H1 (cell line): Measurements from ENCODE around the gene P4HA3. TPM values are rescaled to one million over a fixed set of nuclear protein-coding genes. Genes with fewer than 3 reads are reported as not detected.

Experiments used
- CTCF ChIP-seq, 3 experiments: IDR thresholded peaks; 1 replicate in 2 of 3; 2 replicates in 1 of 3; pipeline versions ENCODE4 v1.5.1 to v1.6.1; 2011; ENCODE audit warnings: low read length in 3 of 3, mild to moderate bottlenecking in 3 of 3, inconsistent platforms in 2 of 3, low read depth in 1 of 3, moderate library complexity in 1 of 3; ENCODE audit not compliant: insufficient read depth in 1 of 3; ENCODE audit errors: control extremely low read depth in 1 of 3
- NANOG ChIP-seq: IDR thresholded peaks from 2 replicates; pipeline ENCODE4 v1.6.1; 2011; ENCODE audit warnings: low read length, low read depth, mild to moderate bottlenecking, inconsistent platforms; ENCODE audit not compliant: insufficient read depth, poor library complexity, severe bottlenecking
- SIN3A ChIP-seq, 2 experiments: IDR thresholded peaks in 1 of 2; conservative IDR thresholded peaks in 1 of 2; 2 replicates each; pipeline ENCODE4 v1.6.1; 2011 to 2012; ENCODE audit warnings: low read length in 2 of 2, improper control_type of control experiment in 1 of 2, low read depth in 1 of 2, mild to moderate bottlenecking in 1 of 2
- SP1 ChIP-seq: IDR thresholded peaks from 2 replicates; pipeline ENCODE4 v1.6.1; 2011; ENCODE audit warnings: low read depth, low read length
- SP2 ChIP-seq: IDR thresholded peaks from 2 replicates; pipeline ENCODE4 v1.6.1; 2012; ENCODE audit warnings: mild to moderate bottlenecking, low read length, inconsistent platforms
- TAF1 ChIP-seq: IDR thresholded peaks from 2 replicates; pipeline ENCODE4 v1.6.1; 2011; ENCODE audit warnings: mild to moderate bottlenecking, low read depth, low read length
- YY1 ChIP-seq: IDR thresholded peaks from 2 replicates; pipeline ENCODE4 v1.6.1; 2011; ENCODE audit warnings: low read depth, mild to moderate bottlenecking, low read length
- polyA plus RNA-seq, 7 experiments: library from polyadenylated mRNA; depleted of rRNA in 3 of 7; stranded (reverse) in 5 of 7; unstranded in 2 of 7; fragments of >200 nt in 5 of 7; fragments of 200-250 nt in 2 of 7; gene quantifications; 1 replicate in 5 of 7; 2 replicates in 1 of 7; 4 replicates in 1 of 7; pipeline versions ENCODE4 v1.2.1 to v1.2.3, GENCODE V29; 2011 to 2013; ENCODE audit warnings: missing spikeins in 2 of 7, mixed read lengths in 2 of 7
- total RNA-seq: library from RNA; stranded (reverse); fragmentation: NEBNext Ultra II Directional; extraction: Animal tissue kit (Norgen Biotek cat#: 25700); gene quantifications from 2 replicates; pipeline ENCODE4 v1.2.1, GENCODE V29; 2021

The P4HA3 gene
- total and polyA plus RNA-seq, 2 of the 8 experiments (the other 6 are each of a cell fraction or from before 2014, with no cell fraction given): 0.06 TPM; not detected in 1

DNA sequence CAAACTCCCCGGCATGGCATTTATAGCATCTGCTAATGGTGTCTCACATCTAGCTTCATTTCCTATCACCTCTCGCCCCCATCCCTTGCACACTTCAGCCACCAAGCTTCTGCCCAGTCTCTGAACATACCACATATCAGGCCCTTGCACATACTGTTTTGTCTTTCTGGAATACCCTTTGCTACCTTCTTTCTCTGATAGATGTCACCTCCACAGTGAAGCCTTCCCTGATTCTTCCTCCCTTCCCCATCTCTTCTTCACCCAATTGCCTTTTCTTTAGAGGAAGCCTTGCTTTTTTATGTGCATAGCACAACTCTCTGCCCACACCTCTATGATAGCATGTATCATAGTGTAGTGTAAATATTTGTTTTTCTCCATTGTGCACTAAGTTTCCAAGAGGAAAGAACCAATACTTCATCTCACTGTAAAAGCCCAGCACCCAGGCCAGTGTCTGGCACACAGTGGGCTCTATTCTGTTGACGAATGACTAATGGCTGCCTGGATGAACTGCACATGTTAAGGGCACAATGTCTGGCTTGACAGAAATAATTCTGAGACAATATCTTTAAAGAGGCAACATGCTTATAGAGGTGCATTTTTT lies 27.8 kb downstream of the P4HA3 start (continued):
- TF ChIP-seq NANOG (no peak), YY1 (no peak), CTCF (IDR thresholded peaks at IDR 0.05; ENCODE audit: control extremely low read depth in 1 of 3, insufficient read depth in 1 of 3, low read depth in 1 of 3, low read length in 3 of 3) (no peak), SIN3A (conservative IDR thresholded peaks at IDR 0.05 in 1 of 2, IDR thresholded peaks at IDR 0.05 in 1 of 2; ENCODE audit: low read depth in 1 of 2, low read length in 2 of 2) (no peak), SP1 (no peak), TAF1 (no peak), SP2 (no peak)
- TF ChIP-seq, all 59 proteins: peak for 0
